Mucosa of descending colon (tissue), 3 donors: ENCODE results near the gene PRMT6. TPM values are rescaled to one million over a fixed set of nuclear protein-coding genes. Genes with fewer than 3 reads are reported as not detected.

ENCODE experiments used
- ATAC-seq: fragments of 200-7000 bp; cut with Tn5 transposase; one replicate; pipeline ENCODE4 v1.9.1; 2020; ENCODE audit warnings: mild to moderate bottlenecking, moderate library complexity
- DNase-seq, 3 donors: peaks; one replicate each; pipeline ENCODE4 v3.0.0-alpha.2; 2020
- H3K36me3 ChIP-seq: fragments of 200-600 bp; one replicate; pipeline ENCODE4 v1.8.0; 2021; ENCODE audit warnings: low read depth, mild to moderate bottlenecking
- H3K4me1 ChIP-seq: fragments of 200-600 bp; one replicate; pipeline ENCODE4 v1.8.0; 2021; ENCODE audit warnings: low read depth, mild to moderate bottlenecking
- H3K4me3 ChIP-seq: fragments of 200-600 bp; one replicate; pipeline ENCODE4 v1.8.0; 2021; ENCODE audit warnings: mild to moderate bottlenecking
- H3K9me3 ChIP-seq: fragments of 200-600 bp; one replicate; pipeline ENCODE4 v1.8.0; 2021; ENCODE audit warnings: mild to moderate bottlenecking
- CTCF ChIP-seq: fragments of 200-600 bp; IDR thresholded peaks from one replicate; pipeline ENCODE4 v1.8.0; 2022; ENCODE audit warnings: antibody characterized with exemption, mild to moderate bottlenecking
- intact Hi-C, 2 donors: fragments of 100-400 bp; cut with DNase I in 1 of 2; cut with micrococcal nuclease in 1 of 2; formaldehyde crosslinking; loops; one replicate each; pipeline versions ENCODE4 v1.11.0 to v1.11.1; 2022; cut with DNase I, micrococcal nuclease
- total RNA-seq, 3 donors: library from RNA; stranded (reverse); fragmentation: NEBNext Ultra II Directional in 2 of 3; extraction: Animal tissue kit (Norgen Biotek cat#: 25700) in 2 of 3; gene quantifications; one replicate each; pipeline versions ENCODE4 v1.2.1 to v1.2.4, GENCODE V29; 2021 to 2023
- donor health status: DM: no; HTN: no; CAD: no; lungs with moderate emphysema.
- donor health status: DM: no; HTN: no; CAD: no.
- donor health status: DM: no; HTN: yes; CAD: no.

The PRMT6 gene
- total RNA-seq, 3 donors from 2014 or later = 9.5 to 13.7 (median 12.1) TPM

- intact Hi-C loops = no loop called here
- ATAC-seq (peak; percentile 86), DNase-seq (peak; percentile 73 to 83 (median 80))
- no peaks in the 10 kb centered on the region for H3K9me3 ChIP-seq
- H3K4me3 ChIP-seq = peak overlapping the region; percentile 51
- H3K36me3 ChIP-seq = no peaks in the 10 kb centered on the region
- TF ChIP-seq CTCF = no peak
- peaks cover 9% of the 10 kb centered on the region for H3K4me1 ChIP-seq
Measured at GRCh38 chr1:107057197-107058133, 991 bp downstream of the PRMT6 start.

GRCh38 chr1:107058245-107059032 is 2.0 kb downstream of the PRMT6 start:
- Histone ChIP-seq H3K4me1 (peaks cover 9% of the 10 kb centered on the region), H3K36me3 (no peaks in the 10 kb centered on the region), H3K4me3 (no peak overlapping the region), H3K9me3 (no peaks in the 10 kb centered on the region)
- intact Hi-C loops = no loop called here
- ATAC-seq (peak; percentile 7), DNase-seq (no peak)
- no peak for TF ChIP-seq CTCF

DNA sequence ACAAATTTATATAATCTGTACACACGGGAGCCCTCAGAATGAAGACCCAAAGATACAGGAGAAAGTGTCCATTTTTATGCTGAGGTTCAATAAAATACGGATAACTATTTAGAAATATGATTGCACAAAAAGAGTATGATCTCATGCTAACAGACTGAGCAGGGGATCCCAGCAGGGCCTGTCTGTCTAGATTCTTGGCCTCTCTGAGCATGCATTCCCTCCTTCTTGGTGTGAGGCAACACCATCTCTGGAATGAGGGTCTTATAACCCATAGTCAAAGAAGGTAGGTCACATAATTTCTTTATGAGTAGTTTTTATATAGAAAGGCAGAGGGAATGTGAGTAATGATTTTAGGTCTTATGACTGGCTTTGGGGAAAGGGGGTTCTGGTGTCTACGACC is 5.4 kb downstream of the PRMT6 start:
- ATAC-seq = no peak
- no peaks in the 10 kb centered on the region for H3K9me3 ChIP-seq
- H3K4me1 ChIP-seq = peaks cover 9% of the 10 kb centered on the region
- TF ChIP-seq CTCF = no peak
- H3K36me3 ChIP-seq = no peaks in the 10 kb centered on the region
- no peak overlapping the region for H3K4me3 ChIP-seq
- DNase-seq = no peak
- intact Hi-C loops = no loop called here

GRCh38 chr1:107073493-107073892 is 17.0 kb downstream of the PRMT6 start:
- TF ChIP-seq CTCF = no peak
- ATAC-seq (no peak), DNase-seq (no peak)
- no peaks in the 10 kb centered on the region for H3K9me3 ChIP-seq
- no peaks in the 10 kb centered on the region for H3K36me3 ChIP-seq
- H3K4me3 ChIP-seq = no peak overlapping the region
- H3K4me1 ChIP-seq = no peaks in the 10 kb centered on the region
- intact Hi-C loops = no loop called here

GRCh38 chr1:107076841-107077240 is 20.4 kb downstream of the PRMT6 start:
- no peak for TF ChIP-seq CTCF
- no peaks in the 10 kb centered on the region for H3K4me1 ChIP-seq
- DNase-seq (no peak), ATAC-seq (no peak)
- intact Hi-C loops = no loop called here
- no peak overlapping the region for H3K4me3 ChIP-seq
- H3K9me3 ChIP-seq = no peaks in the 10 kb centered on the region
- H3K36me3 ChIP-seq = no peaks in the 10 kb centered on the region
